ENCODE measurements around the gene PGGHG. TPM values are rescaled to one million over a fixed set of nuclear protein-coding genes. Genes with fewer than 3 reads are reported as not detected.

Gene PGGHG
- total and polyA plus RNA-seq, 2 of the 13 experiments (the other 11 are each of a cell fraction or from before 2014, with no cell fraction given), result 5.9 to 14.8 TPM

DNA sequence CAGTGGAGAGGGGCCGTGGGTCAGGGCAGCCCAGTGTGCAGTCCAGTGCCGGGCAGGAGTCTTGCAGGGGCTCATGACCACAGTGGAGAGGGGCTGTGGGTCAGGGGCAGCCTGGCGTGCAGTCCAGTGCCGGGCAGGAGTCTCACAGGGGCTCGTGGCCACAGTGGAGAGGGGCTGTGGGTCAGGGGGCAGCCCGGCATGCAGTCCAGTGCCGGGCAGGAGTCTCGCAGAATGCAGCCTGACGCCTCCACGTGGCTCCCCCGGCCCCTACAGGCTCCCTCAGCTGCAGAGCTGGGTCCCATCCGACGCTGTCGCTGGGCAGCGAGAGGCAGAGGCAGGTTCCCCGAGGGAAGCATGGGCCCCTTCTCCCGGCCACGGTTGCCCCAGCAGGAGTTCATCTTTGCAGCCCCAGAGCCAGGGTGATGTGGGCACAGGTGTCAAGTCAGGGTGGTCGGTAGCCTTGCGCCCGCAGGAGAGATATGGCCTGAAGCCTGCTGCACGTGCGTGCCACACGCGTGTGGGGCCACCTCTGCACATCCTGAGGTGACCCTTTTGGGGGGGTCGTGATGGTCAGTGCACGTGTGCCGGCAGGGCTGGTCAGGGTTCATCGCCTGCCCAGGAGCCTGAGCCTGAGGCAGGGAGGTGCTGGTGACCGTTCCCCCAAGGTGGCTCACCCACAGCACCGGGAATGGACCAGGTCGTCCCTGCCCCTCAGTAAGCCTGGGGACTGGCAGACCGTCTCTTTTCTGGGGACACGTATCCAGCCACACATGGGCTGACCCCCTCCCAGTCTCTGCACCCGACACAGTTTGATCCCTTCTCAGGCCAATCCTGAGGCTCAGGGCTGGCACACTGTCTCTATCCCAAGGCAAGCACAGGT lies 7.5 kb downstream of the PGGHG start:
- no peak overlapping the region for H3K27ac ChIP-seq (ENCODE audit: extremely low read length, insufficient read depth, low read length)
- FAIRE-seq (no peak), DNase-seq (ENCODE audit: low spot score) (no peak), ATAC-seq (0 out of 3 replicates have a peak, but pooled peaks have one; percentile 4)
- ChIA-PET CTCF (ENCODE audit: low intra/inter-chr PET ratio, low total read pairs) (no interaction called here), POLR2A (no interaction called here)
- no TSS peak for BruUV-seq (replicated peaks)
- WGBS (ENCODE audit: low lambda C conversion rate), result 53% methylated on average over 6 of the region's 35 CpGs
- in situ Hi-C loops (cut with HindIII; ENCODE audit: extremely low pct_ligation_motif_present, low pct_unique_long_range_greater_than_20kb), result no loop called here
- no peaks in the 10 kb centered on the region for H3K9me3 ChIP-seq (ENCODE audit: low read length)
- no peak overlapping the region for H3K9ac ChIP-seq (ENCODE audit: insufficient read depth, low read depth, low read length)
- TF ChIP-seq AGO2 (optimal IDR thresholded peaks at IDR 0.05; ENCODE audit: low read depth, low read length) (peak; percentile 83), SP2 (CRISPR knock-in tag; IDR thresholded peaks at IDR 0.05) (no peak), RBFOX2 (IDR thresholded peaks at IDR 0.05; ENCODE audit: low read depth, low read length) (0 out of 2 replicates have a peak, but pooled peaks have one; percentile 34), ZNF644 (CRISPR knock-in tag; IDR thresholded peaks at IDR 0.05; ENCODE audit: low read depth) (no peak), TBX2 (CRISPR knock-in tag; IDR thresholded peaks at IDR 0.05; ENCODE audit: borderline replicate concordance) (0 out of 2 replicates have a peak, but pooled peaks have one; percentile 16)
- TF ChIP-seq, protein P1, sequence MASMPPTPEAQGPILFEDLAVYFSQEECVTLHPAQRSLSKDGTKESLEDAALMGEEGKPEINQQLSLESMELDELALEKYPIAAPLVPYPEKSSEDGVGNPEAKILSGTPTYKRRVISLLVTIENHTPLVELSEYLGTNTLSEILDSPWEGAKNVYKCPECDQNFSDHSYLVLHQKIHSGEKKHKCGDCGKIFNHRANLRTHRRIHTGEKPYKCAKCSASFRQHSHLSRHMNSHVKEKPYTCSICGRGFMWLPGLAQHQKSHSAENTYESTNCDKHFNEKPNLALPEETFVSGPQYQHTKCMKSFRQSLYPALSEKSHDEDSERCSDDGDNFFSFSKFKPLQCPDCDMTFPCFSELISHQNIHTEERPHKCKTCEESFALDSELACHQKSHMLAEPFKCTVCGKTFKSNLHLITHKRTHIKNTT (CRISPR knock-in tag; IDR thresholded peaks at IDR 0.05), result no peak
- H3K27me3 ChIP-seq (ENCODE audit: control insufficient read depth in 1 of 2, insufficient read depth in 2 of 2, low read length in 2 of 2), result peaks cover 11 to 20% of the 10 kb centered on the region in 2 experiments
- no peak overlapping the region for H3K4me3 ChIP-seq (replicated peaks in 1 of 3; ENCODE audit: insufficient read depth in 1 of 3, low read depth in 2 of 3, low read length in 3 of 3)
- H3K79me2 ChIP-seq (ENCODE audit: insufficient read depth, low read length), result no peaks in the 10 kb centered on the region
- H3K4me1 ChIP-seq (ENCODE audit: insufficient read depth, low read length), result peaks cover 35% of the 10 kb centered on the region
- no peaks in the 10 kb centered on the region for H4K20me1 ChIP-seq (ENCODE audit: insufficient read depth, low read length)
- no peak overlapping the region for H2AFZ ChIP-seq (ENCODE audit: low read length)
- intact Hi-C loops (cut with micrococcal nuclease; ENCODE audit: unreplicated experiment), result no loop called here
- 0 out of 5 replicates have a peak, but pooled peaks cover 0 to 2% of the 10 kb centered on the region in 2 experiments for H3K36me3 ChIP-seq (replicated peaks in 1 of 2; ENCODE audit: control insufficient read depth in 1 of 2, insufficient read depth in 2 of 2, low read length in 2 of 2)
- H3K4me2 ChIP-seq (ENCODE audit: low read depth, low read length), result no peak overlapping the region
